ENCODE measurements around the gene FGFR3.
"Not testable (repeated sequence)": the region's sequence is repeated elsewhere in the genome, so short reads cannot be mapped to it uniquely, and the experiment has no call there.

The FGFR3 gene

GRCh38 chr4:1839282-1839681 lies 46.2 kb downstream of the FGFR3 start:
- no peak overlapping the region for H3K4me3 ChIP-seq (ENCODE audit: low read depth, low read length)
- no peaks in the 10 kb centered on the region for H3K27me3 ChIP-seq
- H3K4me1 ChIP-seq = no peaks in the 10 kb centered on the region
- no peak for TF ChIP-seq CTCF (IDR thresholded peaks at IDR 0.05; ENCODE audit: low read depth, low read length)
- peaks cover 88% of the 10 kb centered on the region for H3K36me3 ChIP-seq
- H3K9me3 ChIP-seq = no peaks in the 10 kb centered on the region
- no peak for DNase-seq

GRCh38 chr4:1841201-1841886 lies 48.3 kb downstream of the FGFR3 start:
- DNase-seq = no peak
- Histone ChIP-seq H3K4me1 (no peaks in the 10 kb centered on the region), H3K36me3 (peaks cover 88% of the 10 kb centered on the region), H3K27me3 (no peaks in the 10 kb centered on the region), H3K4me3 (ENCODE audit: low read depth, low read length) (no peak overlapping the region), H3K9me3 (no peaks in the 10 kb centered on the region)
- TF ChIP-seq CTCF (IDR thresholded peaks at IDR 0.05; ENCODE audit: low read depth, low read length) = no peak

GRCh38 chr4:1841887-1842210 lies 48.8 kb downstream of the FGFR3 start:
- no peaks in the 10 kb centered on the region for H3K27me3 ChIP-seq
- peaks cover 88% of the 10 kb centered on the region for H3K36me3 ChIP-seq
- H3K4me3 ChIP-seq (ENCODE audit: low read depth, low read length) = no peak overlapping the region
- H3K4me1 ChIP-seq = no peaks in the 10 kb centered on the region
- TF ChIP-seq CTCF (IDR thresholded peaks at IDR 0.05; ENCODE audit: low read depth, low read length) = no peak
- H3K9me3 ChIP-seq = no peaks in the 10 kb centered on the region
- no peak for DNase-seq

GRCh38 chr4:1842339-1842895 lies 49.3 kb downstream of the FGFR3 start:
- H3K36me3 ChIP-seq = peaks cover 89% of the 10 kb centered on the region
- no peak for TF ChIP-seq CTCF (IDR thresholded peaks at IDR 0.05; ENCODE audit: low read depth, low read length)
- H3K9me3 ChIP-seq = no peaks in the 10 kb centered on the region
- no peaks in the 10 kb centered on the region for H3K4me1 ChIP-seq
- no peak for DNase-seq
- H3K27me3 ChIP-seq = no peaks in the 10 kb centered on the region
- H3K4me3 ChIP-seq (ENCODE audit: low read depth, low read length) = no peak overlapping the region

- no peak for DNase-seq
- H3K4me1 ChIP-seq = no peaks in the 10 kb centered on the region
- no peaks in the 10 kb centered on the region for H3K9me3 ChIP-seq
- peaks cover 87% of the 10 kb centered on the region for H3K36me3 ChIP-seq
- no peaks in the 10 kb centered on the region for H3K27me3 ChIP-seq
- no peak for TF ChIP-seq CTCF (IDR thresholded peaks at IDR 0.05; ENCODE audit: low read depth, low read length)
- no peak overlapping the region for H3K4me3 ChIP-seq (ENCODE audit: low read depth, low read length)
Observed at GRCh38 chr4:1842993-1843448, 49.9 kb downstream of the FGFR3 start.

GRCh38 chr4:1843852-1844251 lies 50.8 kb downstream of the FGFR3 start:
- H3K27me3 ChIP-seq = no peaks in the 10 kb centered on the region
- no peaks in the 10 kb centered on the region for H3K4me1 ChIP-seq
- TF ChIP-seq CTCF (IDR thresholded peaks at IDR 0.05; ENCODE audit: low read depth, low read length) = no peak
- no peak for DNase-seq
- H3K4me3 ChIP-seq (ENCODE audit: low read depth, low read length) = no peak overlapping the region
- no peaks in the 10 kb centered on the region for H3K9me3 ChIP-seq
- H3K36me3 ChIP-seq = peaks cover 79% of the 10 kb centered on the region

GRCh38 chr4:1844618-1845017 lies 51.5 kb downstream of the FGFR3 start:
- DNase-seq, H3K4me1 ChIP-seq: not testable (repeated sequence)
- peaks cover 73% of the 10 kb centered on the region for H3K36me3 ChIP-seq

More at GRCh38 chr4:1844618-1845017, 51.5 kb downstream of the FGFR3 start:
- H3K27me3 ChIP-seq; H3K4me3 ChIP-seq (ENCODE audit: low read depth, low read length); H3K9me3 ChIP-seq: not testable (repeated sequence)
